Naive thymus-derived CD4-positive, alpha-beta T cell (primary cell): Measurements from ENCODE around the gene FBXL12. TPM values are rescaled to one million over a fixed set of nuclear protein-coding genes. Genes with fewer than 3 reads are reported as not detected.

Experiments
- polyA plus RNA-seq, 2 donors: library from polyadenylated mRNA; unstranded; fragments of 300-500 nt; fragmentation: Illumina TruSeq; gene quantifications; one replicate each; pipeline ENCODE4 v1.2.3, GENCODE V29; 2021
- total RNA-seq, 6 experiments: library from RNA in 5 of 6; stranded (reverse) in 5 of 6; gene quantifications; 1 replicate in 5 of 6; 2 replicates in 1 of 6; pipeline ENCODE4 v1.2.3 and lab custom pipeline; 2021 to 2026

Gene FBXL12
- total and polyA plus RNA-seq, 7 experiments from 2014 or later, result 8.5 to 36.2 (median 32.4) TPM

Other genes with a start within 250 kb of the FBXL12 start
- 10 to 100 TPM; 28.3 to 49.4 (median 47.0) TPM for gene ZNF121, start 234.6 kb downstream of the FBXL12 start, total RNA-seq
- 1 to 10 TPM; 3.3 to 5.0 TPM for gene ZNF121, start 234.6 kb downstream of the FBXL12 start, polyA plus RNA-seq
- gene ZNF561, start 197.8 kb downstream of the FBXL12 start, total RNA-seq, result 10 to 100 TPM; 35.9 to 72.5 (median 42.3) TPM
- 10 to 100 TPM; 17.0 to 23.0 TPM for gene ZNF561, start 197.8 kb downstream of the FBXL12 start, polyA plus RNA-seq
- gene ZNF562, start 144.0 kb downstream of the FBXL12 start, total RNA-seq, result 10 to 100 TPM in 4 of 5 experiments, 1 to 10 TPM in 1; 8.9 to 18.6 (median 16.5) TPM
- gene ZNF562, start 144.0 kb downstream of the FBXL12 start, polyA plus RNA-seq, result 1 to 10 TPM; 1.3 to 4.5 TPM
- 10 to 100 TPM in 3 of 5 experiments, 1 to 10 TPM in 2; 5.1 to 24.8 (median 13.0) TPM for gene ZNF846, start 50.3 kb downstream of the FBXL12 start, total RNA-seq
- 10 to 100 TPM in 1 of 2 donors, 1 to 10 TPM in 1; 6.2 to 10.0 TPM for gene ZNF846, start 50.3 kb downstream of the FBXL12 start, polyA plus RNA-seq
- gene UBL5, start 8.8 kb upstream of the FBXL12 start, total RNA-seq, result 100 to 1,000 TPM; 182 to 375 (median 198) TPM
- gene UBL5, start 8.8 kb upstream of the FBXL12 start, polyA plus RNA-seq, result 100 to 1,000 TPM; 613 to 717 TPM
- 10 to 100 TPM; 41.4 to 93.2 (median 61.1) TPM for gene PIN1, start 16.2 kb upstream of the FBXL12 start, total RNA-seq
- gene PIN1, start 16.2 kb upstream of the FBXL12 start, polyA plus RNA-seq, result 10 to 100 TPM; 88.9 to 94.7 TPM
- gene OLFM2, start 117.4 kb upstream of the FBXL12 start, total RNA-seq, result 10 to 100 TPM in 3 of 5 experiments, 1 to 10 TPM in 2; 6.2 to 19.4 (median 14.9) TPM
- gene OLFM2, start 117.4 kb upstream of the FBXL12 start, polyA plus RNA-seq, result 10 to 100 TPM in 1 of 2 donors, 1 to 10 TPM in 1; 9.2 to 15.9 TPM
- gene COL5A3, start 191.4 kb upstream of the FBXL12 start, total RNA-seq, result 1 to 10 TPM in 1 of 5 experiments, under 1 TPM in 3, not detected in 1; 0.05 to 1.9 (median 0.09) TPM
- gene COL5A3, start 191.4 kb upstream of the FBXL12 start, polyA plus RNA-seq, result not detected
- not detected for gene RDH8, start 194.4 kb upstream of the FBXL12 start, total RNA-seq
- gene RDH8, start 194.4 kb upstream of the FBXL12 start, polyA plus RNA-seq, result not detected